IPS-15b (cell line): ENCODE data around the gene KIF13A.
"Not testable (repeated sequence)": the region's sequence is repeated elsewhere in the genome, so short reads cannot be mapped to it uniquely, and the experiment has no call there.

Source experiments
- H3K27me3 ChIP-seq: one replicate; pipeline ENCODE4 v1.6.1; 2013; ENCODE audit warnings: low read length; ENCODE audit not compliant: control insufficient read depth, insufficient read depth
- H3K36me3 ChIP-seq: one replicate; pipeline ENCODE4 v1.6.1; 2013; ENCODE audit warnings: low read length; ENCODE audit not compliant: control insufficient read depth, insufficient read depth
- H3K4me1 ChIP-seq: one replicate; pipeline ENCODE4 v1.6.1; 2013; ENCODE audit warnings: mild to moderate bottlenecking, low read length; ENCODE audit not compliant: control insufficient read depth, insufficient read depth
- H3K4me3 ChIP-seq: one replicate; pipeline ENCODE4 v1.5.1; 2013; ENCODE audit warnings: low read depth, low read length
- H3K9ac ChIP-seq: one replicate; pipeline ENCODE4 v1.6.1; 2013; ENCODE audit warnings: low read depth, mild to moderate bottlenecking, low read length
- H3K9me3 ChIP-seq: one replicate; pipeline ENCODE4 v1.6.1; 2013; ENCODE audit warnings: mild to moderate bottlenecking, low read length; ENCODE audit not compliant: control insufficient read depth, insufficient read depth

Gene KIF13A

DNA sequence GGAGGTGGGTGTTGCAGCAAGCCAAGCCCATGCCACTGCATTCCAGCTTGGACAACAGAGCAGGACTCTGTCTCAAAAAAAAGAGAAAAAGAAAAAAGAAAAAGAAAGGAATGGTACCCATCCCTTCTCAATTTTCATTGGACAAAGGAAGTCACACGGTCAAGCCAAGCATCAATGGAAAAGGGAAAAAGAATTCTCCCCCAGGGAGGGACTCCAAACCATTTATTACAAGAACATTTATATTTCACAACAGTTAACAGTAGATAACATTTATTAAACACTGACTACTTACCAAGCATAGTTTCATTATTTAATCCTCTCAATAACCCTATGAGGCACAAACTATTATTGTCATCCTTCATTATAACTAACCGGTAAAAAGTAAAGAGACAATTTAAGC lies 6.6 kb upstream of the KIF13A start:
- Histone ChIP-seq H3K9ac (no peak overlapping the region), H3K4me1 (no peaks in the 10 kb centered on the region), H3K27me3 (peaks cover 3% of the 10 kb centered on the region), H3K9me3 (no peaks in the 10 kb centered on the region), H3K36me3 (no peaks in the 10 kb centered on the region), H3K4me3 (no peak overlapping the region)

GRCh38 chr6:17988422-17988944 lies 1.0 kb upstream of the KIF13A start:
- Histone ChIP-seq H3K9ac (peak overlapping the region; percentile 28), H3K4me3 (peak overlapping the region; percentile 66), H3K27me3 (peaks cover 8% of the 10 kb centered on the region), H3K9me3 (no peaks in the 10 kb centered on the region), H3K4me1 (peaks cover 15% of the 10 kb centered on the region), H3K36me3 (no peaks in the 10 kb centered on the region)

- peaks cover 8% of the 10 kb centered on the region for H3K27me3 ChIP-seq
- peaks cover 15% of the 10 kb centered on the region for H3K4me1 ChIP-seq
- H3K4me3 ChIP-seq: peak overlapping the region; percentile 66
- H3K36me3 ChIP-seq: no peaks in the 10 kb centered on the region
- H3K9me3 ChIP-seq: no peaks in the 10 kb centered on the region
- H3K9ac ChIP-seq: peak overlapping the region; percentile 28
Measured at GRCh38 chr6:17987697-17988421, 424 bp upstream of the KIF13A start.

- H3K36me3 ChIP-seq: no peaks in the 10 kb centered on the region
- no peak overlapping the region for H3K9ac ChIP-seq
Measured at GRCh38 chr6:17986656-17987446, 584 bp downstream of the KIF13A start.

DNA sequence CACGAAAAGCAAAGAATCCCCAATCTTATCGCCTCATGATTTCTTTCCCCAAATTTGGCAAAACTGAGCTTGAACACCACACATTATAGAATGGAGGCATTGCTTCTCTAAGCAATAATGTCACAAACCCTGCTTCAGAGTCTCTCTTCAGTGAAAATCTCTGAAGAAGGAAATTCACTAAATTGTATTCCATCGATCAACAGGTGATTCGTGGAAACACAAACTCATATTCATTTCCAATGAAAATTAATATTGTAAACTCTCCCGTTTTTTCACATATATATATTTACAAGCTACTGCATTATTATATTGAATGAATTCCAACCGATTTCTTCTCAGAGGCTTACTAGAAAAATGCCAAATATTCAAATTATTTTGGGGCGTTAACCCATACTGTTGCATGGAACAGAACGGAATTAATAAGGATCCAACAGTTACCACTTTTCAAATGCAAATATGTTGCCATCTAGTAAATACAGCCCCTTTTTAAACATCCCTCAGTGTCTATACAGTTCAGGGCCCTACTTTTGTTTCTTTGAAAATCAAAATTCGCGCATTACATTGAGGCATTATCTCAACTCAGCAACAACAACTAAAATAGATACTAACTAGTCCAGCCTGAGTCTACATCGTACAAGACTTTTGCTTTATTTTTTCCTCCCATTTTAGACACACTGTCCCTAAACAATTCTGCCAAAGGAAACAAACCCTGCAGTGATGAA lies 1.3 kb downstream of the KIF13A start:
- Histone ChIP-seq H3K9ac (no peak overlapping the region), H3K27me3 (peaks cover 8% of the 10 kb centered on the region), H3K36me3 (no peaks in the 10 kb centered on the region), H3K9me3 (no peaks in the 10 kb centered on the region), H3K4me1 (peaks cover 15% of the 10 kb centered on the region), H3K4me3 (peak overlapping the region; percentile 78)

More at GRCh38 chr6:17986656-17987446, 584 bp downstream of the KIF13A start:
- Histone ChIP-seq H3K9me3 (no peaks in the 10 kb centered on the region), H3K27me3 (peaks cover 8% of the 10 kb centered on the region), H3K4me1 (peaks cover 15% of the 10 kb centered on the region), H3K4me3 (peak overlapping the region; percentile 78)

- no peak overlapping the region for H3K9ac ChIP-seq
- H3K36me3 ChIP-seq: no peaks in the 10 kb centered on the region
- H3K9me3 ChIP-seq: no peaks in the 10 kb centered on the region
- peaks cover 15% of the 10 kb centered on the region for H3K4me1 ChIP-seq
- peaks cover 8% of the 10 kb centered on the region for H3K27me3 ChIP-seq
- no peak overlapping the region for H3K4me3 ChIP-seq
Measured at GRCh38 chr6:17984812-17985670, 2.4 kb downstream of the KIF13A start.

DNA sequence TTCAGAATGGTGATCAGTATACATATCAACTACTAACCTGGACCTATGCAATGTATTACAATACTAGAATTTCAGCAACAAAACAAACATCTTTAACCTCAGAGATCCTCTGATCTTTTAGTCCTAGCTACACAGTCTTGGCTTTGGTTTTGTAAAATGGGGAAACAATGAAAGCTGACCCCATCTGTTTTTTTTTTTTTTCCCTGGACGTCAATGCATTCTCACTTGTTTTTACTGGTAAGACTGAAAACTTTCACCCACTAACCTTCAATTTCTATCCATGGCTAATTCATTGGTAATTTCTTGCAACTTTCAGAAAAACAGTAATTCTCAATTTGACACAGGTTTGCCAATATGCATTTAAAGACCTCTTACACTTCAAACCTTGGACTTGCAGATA lies 3.0 kb downstream of the KIF13A start:
- Histone ChIP-seq H3K4me1 (peaks cover 15% of the 10 kb centered on the region), H3K4me3 (no peak overlapping the region), H3K9me3 (no peaks in the 10 kb centered on the region), H3K27me3 (peaks cover 8% of the 10 kb centered on the region), H3K36me3 (no peaks in the 10 kb centered on the region), H3K9ac (no peak overlapping the region)

DNA sequence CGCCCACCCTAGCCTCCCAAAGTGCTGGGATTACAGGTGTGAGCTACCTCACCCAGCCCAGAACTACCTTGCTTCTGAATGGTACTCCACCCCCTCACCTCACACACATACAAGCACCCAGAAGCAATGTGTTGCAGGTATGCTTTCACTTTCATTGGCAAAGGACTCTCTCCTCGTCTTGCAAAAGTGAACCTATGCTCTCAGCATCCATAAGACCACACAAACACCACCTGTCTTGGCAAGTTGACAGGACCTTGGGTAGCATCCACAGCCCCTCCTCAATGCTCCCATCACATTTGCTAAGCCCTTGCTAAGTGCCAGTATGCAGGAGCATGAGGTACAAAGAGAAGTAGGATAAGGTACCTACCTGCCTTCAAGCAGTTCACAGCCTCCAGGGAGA lies 3.7 kb downstream of the KIF13A start:
- no peak overlapping the region for H3K9ac ChIP-seq
- peaks cover 4% of the 10 kb centered on the region for H3K27me3 ChIP-seq
- H3K36me3 ChIP-seq: no peaks in the 10 kb centered on the region
- peaks cover 15% of the 10 kb centered on the region for H3K4me1 ChIP-seq
- H3K9me3 ChIP-seq: no peaks in the 10 kb centered on the region
- no peak overlapping the region for H3K4me3 ChIP-seq

GRCh38 chr6:17980329-17980728 lies 7.1 kb downstream of the KIF13A start:
- Histone ChIP-seq H3K36me3 (no peaks in the 10 kb centered on the region), H3K4me3 (no peak overlapping the region), H3K27me3 (no peaks in the 10 kb centered on the region), H3K9me3 (no peaks in the 10 kb centered on the region), H3K9ac (no peak overlapping the region), H3K4me1 (peaks cover 6% of the 10 kb centered on the region)

DNA sequence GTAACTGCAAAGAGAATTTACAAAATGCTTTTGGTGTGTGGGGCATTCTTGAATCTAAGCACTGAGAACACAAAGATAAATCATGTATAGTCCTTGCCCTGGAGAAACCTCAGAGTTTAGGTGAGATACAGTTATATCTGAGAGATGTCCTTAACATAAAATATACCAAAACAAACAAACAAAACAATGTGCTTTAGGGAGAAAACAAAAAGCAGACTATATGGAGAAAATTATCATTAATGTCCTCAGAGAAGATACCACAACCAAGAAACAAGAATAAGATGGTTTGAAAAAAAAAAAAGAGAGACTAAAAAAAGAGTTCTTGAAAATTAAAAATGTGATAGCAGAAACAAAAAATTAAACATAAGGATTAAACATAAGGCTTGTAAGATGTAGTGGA lies 8.0 kb downstream of the KIF13A start:
- H3K27me3 ChIP-seq: no peaks in the 10 kb centered on the region
- no peaks in the 10 kb centered on the region for H3K36me3 ChIP-seq
- no peaks in the 10 kb centered on the region for H3K4me1 ChIP-seq
- H3K9me3 ChIP-seq: no peaks in the 10 kb centered on the region
- H3K9ac ChIP-seq: no peak overlapping the region
- H3K4me3 ChIP-seq: no peak overlapping the region

DNA sequence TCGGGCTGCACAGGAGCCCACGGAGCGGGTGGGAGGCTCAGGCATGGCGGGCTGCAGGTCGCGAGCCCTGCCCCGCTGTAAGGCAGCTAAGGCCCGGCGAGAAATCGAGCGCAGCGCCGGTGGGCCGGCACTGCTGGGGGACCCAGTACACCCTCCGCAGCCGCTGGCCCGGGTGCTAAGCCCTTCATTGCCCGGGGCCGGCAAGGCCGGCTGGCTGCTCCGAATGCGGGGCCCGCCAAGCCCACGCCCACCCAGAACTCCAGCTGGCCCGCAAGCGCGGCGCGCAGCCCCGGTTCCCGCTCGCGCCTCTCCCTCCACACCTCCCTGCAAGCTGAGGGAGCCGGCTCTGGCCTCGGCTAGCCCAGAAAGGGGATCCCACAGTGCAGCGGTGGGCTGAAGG lies 11.2 kb downstream of the KIF13A start:
- H3K27me3 ChIP-seq, H3K9me3 ChIP-seq, H3K36me3 ChIP-seq, H3K9ac ChIP-seq, H3K4me3 ChIP-seq: not testable (repeated sequence)
- peaks cover 13% of the 10 kb centered on the region for H3K4me1 ChIP-seq
